K562 (cell line): Measurements from ENCODE around the gene TMEM25. TPM values are rescaled to one million over a fixed set of nuclear protein-coding genes. Genes with fewer than 3 reads are reported as not detected.

Experiments
- ATAC-seq: fragments of 200-7000 bp; cut with Tn5 transposase; 3 replicates; pipeline ENCODE4 v1.9.1; 2020; ENCODE audit warnings: moderate library complexity
- BruUV-seq: library from RNA; stranded (reverse); fragments of 400-500 nt; replicated peaks from 2 replicates; lab custom pipeline; 2021; lab: Mats Ljungman, UMichigan
- CTCF ChIA-PET: fragments of 300-600 bp; formaldehyde crosslinking; extraction: SDS; loops from one replicate; lab custom pipeline; 2021; ENCODE audit warnings: low intra/inter-chr PET ratio; lab: Yijun Ruan, JAX
- POLR2A ChIA-PET: fragments of 300-600, 350-650 bp; sonication (Branson Sonifier 250); formaldehyde crosslinking; extraction: SDS; loops from one replicate; lab custom pipeline; 2021; ENCODE audit warnings: antibody characterized with exemption, inconsistent platforms; lab: Yijun Ruan, JAX
- DNase-seq, 4 experiments: peaks; one replicate each; pipeline versions ENCODE4 v3.0.0 to v3.0.0-alpha.2; 2011 to 2018; ENCODE audit warnings: low spot score in 3 of 4, mixed read lengths in 3 of 4; ENCODE audit errors: extremely low read depth in 1 of 4
- FAIRE-seq: peaks from 2 replicates; lab custom pipeline; 2011; peaks lifted over from hg19 to GRCh38; lab: Jason Lieb, UNC
- H2AFZ ChIP-seq: 2 replicates; pipeline ENCODE4 v1.6.0; 2011; ENCODE audit warnings: low read depth, low read length, control low read depth, inconsistent platforms
- H3K27ac ChIP-seq: fragments of 200-600 bp; 3 replicates; pipeline ENCODE4 v1.8.0; 2011; ENCODE audit warnings: low read depth, mild to moderate bottlenecking, control low read depth, inconsistent platforms, low read length, moderate library complexity, mixed read lengths; ENCODE audit errors: extremely low read depth
- H3K27me3 ChIP-seq, 2 experiments: fragments of 300-600 bp in 1 of 2; 2 replicates in 1 of 2; 3 replicates in 1 of 2; pipeline versions ENCODE4 v1.6.0 to v1.8.0; 2011; ENCODE audit warnings: inconsistent platforms in 2 of 2, low read length in 2 of 2, mild to moderate bottlenecking in 1 of 2, mixed read lengths in 1 of 2, moderate library complexity in 1 of 2; ENCODE audit not compliant: control insufficient read depth in 2 of 2, insufficient read depth in 2 of 2
- H3K36me3 ChIP-seq: fragments of 300-600 bp; 3 replicates; pipeline ENCODE4 v1.8.0; 2011; ENCODE audit warnings: mild to moderate bottlenecking, low read length, inconsistent platforms; ENCODE audit not compliant: control insufficient read depth, insufficient read depth
- H3K4me1 ChIP-seq, 2 experiments: fragments of 200-600 bp in 1 of 2; replicated peaks in 1 of 2; 2 replicates in 1 of 2; 3 replicates in 1 of 2; pipeline versions ENCODE4 v1.5.1 to v1.8.0; 2011; ENCODE audit warnings: inconsistent platforms in 2 of 2, low read length in 2 of 2, mild to moderate bottlenecking in 1 of 2, mixed read lengths in 1 of 2, moderate library complexity in 1 of 2; ENCODE audit not compliant: control insufficient read depth in 2 of 2, insufficient read depth in 2 of 2
- H3K4me2 ChIP-seq: 2 replicates; pipeline ENCODE4 v1.6.1; 2011; ENCODE audit warnings: low read length, control low read depth, inconsistent platforms, mixed read lengths; ENCODE audit not compliant: insufficient read depth
- H3K4me3 ChIP-seq: fragments of 200-600 bp; sonication (generic), shearing (Covaris generic); 2 replicates; pipeline ENCODE4 v1.5.1; 2016; ENCODE audit warnings: control low read depth, inconsistent platforms
- H3K79me2 ChIP-seq: fragments of 200-600 bp; 3 replicates; pipeline ENCODE4 v1.8.0; 2011; ENCODE audit warnings: low read length, inconsistent platforms; ENCODE audit not compliant: control insufficient read depth, insufficient read depth
- H3K9ac ChIP-seq, 2 experiments: 2 replicates each; pipeline versions ENCODE4 v1.6.0 to v1.6.1; 2011; ENCODE audit warnings: low read depth in 2 of 2, low read length in 2 of 2, control low read depth in 1 of 2, inconsistent platforms in 1 of 2, mild to moderate bottlenecking in 1 of 2, mixed read lengths in 1 of 2; ENCODE audit not compliant: insufficient read depth in 1 of 2
- H3K9me1 ChIP-seq: one replicate; pipeline ENCODE4 v1.6.0; 2011; ENCODE audit warnings: inconsistent platforms, mild to moderate bottlenecking, low read length, moderate library complexity; ENCODE audit not compliant: control insufficient read depth, insufficient read depth
- H3K9me3 ChIP-seq: replicated peaks from 2 replicates; pipeline ENCODE4 v1.5.1; 2011; ENCODE audit warnings: low read depth, low read length, inconsistent platforms; ENCODE audit not compliant: control insufficient read depth, insufficient read depth
- H4K20me1 ChIP-seq: replicated peaks from 2 replicates; pipeline ENCODE4 v1.6.1; 2011; ENCODE audit warnings: low read length, inconsistent platforms, mixed read lengths; ENCODE audit not compliant: control insufficient read depth, insufficient read depth
- ELF1 ChIP-seq: fragments of 200-800 bp; sonication (Bioruptor generic); IDR thresholded peaks from 2 replicates; pipeline ENCODE4 v1.6.1; 2016; ENCODE audit warnings: missing genetic modification characterization, missing compliant biosample characterization
- HDAC3 ChIP-seq: fragments of 450-650 bp; IDR thresholded peaks from 2 replicates; pipeline ENCODE4 v1.6.1; 2018; ENCODE audit warnings: borderline replicate concordance, mild to moderate bottlenecking, moderate library complexity; ENCODE audit not compliant: partially characterized antibody
- KAT7 ChIP-seq: sonication (generic); formaldehyde crosslinking; IDR thresholded peaks from 2 replicates; pipeline ENCODE4 v1.8.0; 2022; ENCODE audit warnings: missing genetic modification reagents, mild to moderate bottlenecking, borderline replicate concordance
- NR4A1 ChIP-seq, 2 experiments: fragments of 250-450 bp in 1 of 2; fragments of 450-650 bp in 1 of 2; sonication (Bioruptor Pico) in 1 of 2; IDR thresholded peaks; 2 replicates each; pipeline versions ENCODE4 v1.4.0 to v1.6.1; 2016 to 2020; ENCODE audit warnings: mild to moderate bottlenecking in 2 of 2, missing compliant biosample characterization in 1 of 2, missing genetic modification characterization in 1 of 2, moderate library complexity in 1 of 2
- RAD21 ChIP-seq, 2 experiments: fragments of 250-450 bp in 1 of 2; fragments of 450-650 bp in 1 of 2; sonication (Bioruptor Pico) in 1 of 2; formaldehyde crosslinking in 1 of 2; IDR thresholded peaks in 1 of 2; conservative IDR thresholded peaks in 1 of 2; 2 replicates each; pipeline versions ENCODE4 v1.4.0 to v1.8.0; 2020 to 2022; ENCODE audit warnings: mild to moderate bottlenecking in 2 of 2, moderate library complexity in 1 of 2
- ZKSCAN3 ChIP-seq: fragments of 250-450 bp; sonication (Bioruptor Pico); IDR thresholded peaks from 2 replicates; pipeline ENCODE4 v1.4.0; 2020
- ZNF316 ChIP-seq: fragments of 450-650 bp; IDR thresholded peaks from 2 replicates; pipeline ENCODE4 v1.6.1; 2016
- ZNF384 ChIP-seq: IDR thresholded peaks from 2 replicates; pipeline ENCODE4 v1.6.1; 2012; ENCODE audit warnings: low read depth, low read length, improper control_type of control experiment
- WGBS: fragments of 100-300 bp; shearing (Covaris generic); methylation state at CpG from one replicate; pipeline ENCODE4 v1.1.6; 2016; ENCODE audit warnings: low coverage, mixed read lengths; ENCODE audit not compliant: insufficient coverage; ENCODE audit errors: missing lambda C conversion rate; 5-methylcytosine and 5-hydroxymethylcytosine counted together
- in situ Hi-C: fragments of 300-500 bp; cut with MboI; formaldehyde crosslinking; loops from 4 replicates; pipeline ENCODE4 v1.15.0; 2018; ENCODE audit warnings: inconsistent platforms, mixed read lengths
- intact Hi-C: fragments of 100-400 bp; cut with micrococcal nuclease; formaldehyde crosslinking; loops from 2 replicates; pipeline ENCODE4 v1.14.2; 2022
- polyA plus RNA-seq, 8 experiments: library from polyadenylated mRNA; depleted of rRNA in 4 of 8; stranded (reverse) in 5 of 8; unstranded in 3 of 8; fragments of >200 nt; fragmentation: Nextera tagmentation in 2 of 8; fragmentation: Illumina TruSeq in 1 of 8; extraction: Ambion mirVana in 2 of 8; extraction: Trizol in 1 of 8; gene quantifications; 2 replicates each; pipeline versions ENCODE4 v1.2.1 to v1.2.3, GENCODE V29; 2011 to 2014; ENCODE audit warnings: inconsistent platforms in 1 of 8, missing spikeins in 1 of 8
- total RNA-seq, 7 experiments: library from RNA; depleted of rRNA in 6 of 7; stranded (reverse); fragments of >200 nt in 6 of 7; fragmentation: Illumina TruSeq in 2 of 7; extraction: Trizol in 2 of 7; gene quantifications; 2 replicates each; pipeline versions ENCODE4 v1.2.1 to v1.2.3, GENCODE V29; 2011 to 2021; ENCODE audit warnings: low replicate concordance in 1 of 7
- TF ChIP-seq, protein P1 (sequence below), 3 experiments: IDR thresholded peaks in 2 of 3; conservative IDR thresholded peaks in 1 of 3; 2 replicates each; pipeline ENCODE4 v1.5.1; 2011 to 2012; ENCODE audit warnings: low read length in 3 of 3, mild to moderate bottlenecking in 3 of 3, control low read depth in 2 of 3, improper control_type of control experiment in 1 of 3, inconsistent platforms in 1 of 3, low read depth in 1 of 3, mixed read lengths in 1 of 3, moderate library complexity in 1 of 3; ENCODE audit not compliant: insufficient read depth in 2 of 3
- TF ChIP-seq, protein P2 (sequence below): fragments of 150-350 bp; conservative IDR thresholded peaks from 2 replicates; pipeline ENCODE4 v1.6.1; 2014; ENCODE audit warnings: low read length
- TF ChIP-seq, protein P3 (sequence below): sonication (generic); formaldehyde crosslinking; IDR thresholded peaks from 2 replicates; pipeline ENCODE4 v1.8.1; 2023; ENCODE audit warnings: mild to moderate bottlenecking, missing genetic modification reagents

The TMEM25 gene
- total and polyA plus RNA-seq, 9 of the 15 experiments (the other 6 are each of a cell fraction or from before 2014, with no cell fraction given), result 0.34 to 3.8 (median 2.0) TPM

DNA sequence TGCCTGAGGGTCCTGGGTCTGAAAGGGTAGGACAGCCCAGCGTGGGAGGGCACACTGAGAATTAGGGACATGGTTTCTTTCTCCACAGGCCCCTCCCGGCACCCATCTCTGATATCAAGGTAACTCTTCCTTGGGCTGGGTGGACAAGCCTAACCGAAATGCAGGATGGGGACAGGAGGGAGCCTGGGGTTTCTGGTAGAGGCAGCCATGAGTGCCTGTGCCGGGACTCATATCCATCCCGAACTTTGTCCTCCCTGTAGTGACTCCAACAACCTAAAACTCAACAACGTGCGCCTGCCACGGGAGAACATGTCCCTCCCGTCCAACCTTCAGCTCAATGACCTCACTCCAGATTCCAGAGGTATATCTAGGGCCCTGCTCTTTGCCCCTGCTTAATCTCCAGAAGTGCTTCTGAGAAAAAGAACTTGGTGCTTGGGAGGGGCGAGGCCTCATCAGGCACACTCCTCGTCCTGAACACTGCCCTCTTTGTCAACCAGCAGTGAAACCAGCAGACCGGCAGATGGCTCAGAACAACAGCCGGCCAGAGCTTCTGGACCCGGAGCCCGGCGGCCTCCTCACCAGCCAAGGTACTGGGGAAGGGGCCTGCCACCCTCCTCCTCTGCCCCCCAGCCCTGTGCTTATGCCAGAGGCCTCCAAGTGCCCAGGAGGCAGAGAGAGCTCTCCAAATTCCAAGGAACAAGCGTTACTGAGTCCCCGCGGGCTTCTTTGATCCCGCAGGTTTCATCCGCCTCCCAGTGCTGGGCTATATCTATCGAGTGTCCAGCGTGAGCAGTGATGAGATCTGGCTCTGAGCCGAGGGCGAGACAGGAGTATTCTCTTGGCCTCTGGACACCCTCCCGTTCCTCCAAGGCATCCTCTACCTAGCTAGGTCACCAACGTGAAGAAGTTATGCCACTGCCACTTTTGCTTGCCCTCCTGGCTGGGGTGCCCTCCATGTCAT, 3.1 kb downstream of the TMEM25 start:
- Histone ChIP-seq H3K9me3 (no peaks in the 10 kb centered on the region), H2AFZ (peak overlapping the region; percentile 25; the same call in 1 of the 2 replicates), H3K9me1 (no peaks in the 10 kb centered on the region), H3K79me2 (no peaks in the 10 kb centered on the region; the same call in 2 of the 3 replicates), H3K4me2 (no peak overlapping the region), H4K20me1 (no peaks in the 10 kb centered on the region), H3K4me3 (no peak overlapping the region), H3K27me3 (no peaks in the 10 kb centered on the region), H3K9ac (peak overlapping the region in 1 of 2 experiments; percentile 10; a peak in 1 of 4 replicates), H3K27ac (no peak overlapping the region), H3K36me3 (no peaks in the 10 kb centered on the region), H3K4me1 (peaks cover 17 to 40% of the 10 kb centered on the region in 2 experiments)
- FAIRE-seq (peak; percentile 19), DNase-seq (peak in 2 of 4 experiments; percentile 34 to 41), ATAC-seq (peak; percentile 10; the same call in 2 of the 3 replicates)
- no TSS peak for BruUV-seq
- intact Hi-C loops, result loop anchor here (5.0 kb wide), 1 partner anchor 33 kb away; the partner anchor contains the start of gene IFT46
- ChIA-PET POLR2A (interaction anchor here (0.6 to 0.8 kb wide), 2 partner anchors 28 to 676 kb away, joined by 3 to 5 read pairs; no protein-coding TSS in a partner anchor), CTCF (no interaction called here)
- 34% methylated on average over 25 of the region's 27 CpGs for WGBS
- TF ChIP-seq ELF1 (tag) (no peak), ZKSCAN3 (CRISPR knock-in tag) (no peak), KAT7 (CRISPR knock-in tag) (no peak), NR4A1 (CRISPR knock-in tag; IDR thresholded peaks at IDR 0.05) (no peak), NR4A1 (tag; IDR thresholded peaks at IDR 0.05) (no peak), RAD21 (CRISPR knock-in tag; conservative IDR thresholded peaks at IDR 0.05 in 1 of 2, IDR thresholded peaks at IDR 0.05 in 1 of 2) (peak in 1 of 2 experiments; percentile 32; a peak in 1 of 4 replicates), HDAC3 (no peak), ZNF316 (no peak), ZNF384 (no peak)
- TF ChIP-seq, protein P1, sequence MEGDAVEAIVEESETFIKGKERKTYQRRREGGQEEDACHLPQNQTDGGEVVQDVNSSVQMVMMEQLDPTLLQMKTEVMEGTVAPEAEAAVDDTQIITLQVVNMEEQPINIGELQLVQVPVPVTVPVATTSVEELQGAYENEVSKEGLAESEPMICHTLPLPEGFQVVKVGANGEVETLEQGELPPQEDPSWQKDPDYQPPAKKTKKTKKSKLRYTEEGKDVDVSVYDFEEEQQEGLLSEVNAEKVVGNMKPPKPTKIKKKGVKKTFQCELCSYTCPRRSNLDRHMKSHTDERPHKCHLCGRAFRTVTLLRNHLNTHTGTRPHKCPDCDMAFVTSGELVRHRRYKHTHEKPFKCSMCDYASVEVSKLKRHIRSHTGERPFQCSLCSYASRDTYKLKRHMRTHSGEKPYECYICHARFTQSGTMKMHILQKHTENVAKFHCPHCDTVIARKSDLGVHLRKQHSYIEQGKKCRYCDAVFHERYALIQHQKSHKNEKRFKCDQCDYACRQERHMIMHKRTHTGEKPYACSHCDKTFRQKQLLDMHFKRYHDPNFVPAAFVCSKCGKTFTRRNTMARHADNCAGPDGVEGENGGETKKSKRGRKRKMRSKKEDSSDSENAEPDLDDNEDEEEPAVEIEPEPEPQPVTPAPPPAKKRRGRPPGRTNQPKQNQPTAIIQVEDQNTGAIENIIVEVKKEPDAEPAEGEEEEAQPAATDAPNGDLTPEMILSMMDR (IDR thresholded peaks at IDR 0.05 in 2 of 3, conservative IDR thresholded peaks at IDR 0.05 in 1 of 3; ENCODE audit: insufficient read depth in 2 of 3, low read depth in 1 of 3, low read length in 3 of 3), result peak in 2 of 3 experiments; percentile 22 to 28; a peak in 3 of 6 replicates
- TF ChIP-seq, protein P2, sequence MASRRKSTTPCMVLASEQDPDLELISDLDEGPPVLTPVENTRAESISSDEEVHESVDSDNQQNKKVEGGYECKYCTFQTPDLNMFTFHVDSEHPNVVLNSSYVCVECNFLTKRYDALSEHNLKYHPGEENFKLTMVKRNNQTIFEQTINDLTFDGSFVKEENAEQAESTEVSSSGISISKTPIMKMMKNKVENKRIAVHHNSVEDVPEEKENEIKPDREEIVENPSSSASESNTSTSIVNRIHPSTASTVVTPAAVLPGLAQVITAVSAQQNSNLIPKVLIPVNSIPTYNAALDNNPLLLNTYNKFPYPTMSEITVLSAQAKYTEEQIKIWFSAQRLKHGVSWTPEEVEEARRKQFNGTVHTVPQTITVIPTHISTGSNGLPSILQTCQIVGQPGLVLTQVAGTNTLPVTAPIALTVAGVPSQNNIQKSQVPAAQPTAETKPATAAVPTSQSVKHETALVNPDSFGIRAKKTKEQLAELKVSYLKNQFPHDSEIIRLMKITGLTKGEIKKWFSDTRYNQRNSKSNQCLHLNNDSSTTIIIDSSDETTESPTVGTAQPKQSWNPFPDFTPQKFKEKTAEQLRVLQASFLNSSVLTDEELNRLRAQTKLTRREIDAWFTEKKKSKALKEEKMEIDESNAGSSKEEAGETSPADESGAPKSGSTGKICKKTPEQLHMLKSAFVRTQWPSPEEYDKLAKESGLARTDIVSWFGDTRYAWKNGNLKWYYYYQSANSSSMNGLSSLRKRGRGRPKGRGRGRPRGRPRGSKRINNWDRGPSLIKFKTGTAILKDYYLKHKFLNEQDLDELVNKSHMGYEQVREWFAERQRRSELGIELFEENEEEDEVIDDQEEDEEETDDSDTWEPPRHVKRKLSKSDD, result no peak
- TF ChIP-seq, protein P3, sequence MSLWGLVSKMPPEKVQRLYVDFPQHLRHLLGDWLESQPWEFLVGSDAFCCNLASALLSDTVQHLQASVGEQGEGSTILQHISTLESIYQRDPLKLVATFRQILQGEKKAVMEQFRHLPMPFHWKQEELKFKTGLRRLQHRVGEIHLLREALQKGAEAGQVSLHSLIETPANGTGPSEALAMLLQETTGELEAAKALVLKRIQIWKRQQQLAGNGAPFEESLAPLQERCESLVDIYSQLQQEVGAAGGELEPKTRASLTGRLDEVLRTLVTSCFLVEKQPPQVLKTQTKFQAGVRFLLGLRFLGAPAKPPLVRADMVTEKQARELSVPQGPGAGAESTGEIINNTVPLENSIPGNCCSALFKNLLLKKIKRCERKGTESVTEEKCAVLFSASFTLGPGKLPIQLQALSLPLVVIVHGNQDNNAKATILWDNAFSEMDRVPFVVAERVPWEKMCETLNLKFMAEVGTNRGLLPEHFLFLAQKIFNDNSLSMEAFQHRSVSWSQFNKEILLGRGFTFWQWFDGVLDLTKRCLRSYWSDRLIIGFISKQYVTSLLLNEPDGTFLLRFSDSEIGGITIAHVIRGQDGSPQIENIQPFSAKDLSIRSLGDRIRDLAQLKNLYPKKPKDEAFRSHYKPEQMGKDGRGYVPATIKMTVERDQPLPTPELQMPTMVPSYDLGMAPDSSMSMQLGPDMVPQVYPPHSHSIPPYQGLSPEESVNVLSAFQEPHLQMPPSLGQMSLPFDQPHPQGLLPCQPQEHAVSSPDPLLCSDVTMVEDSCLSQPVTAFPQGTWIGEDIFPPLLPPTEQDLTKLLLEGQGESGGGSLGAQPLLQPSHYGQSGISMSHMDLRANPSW, result no peak
- in situ Hi-C loops, result no loop called here
